ENCODE data around the gene PLEKHA4.
"Not testable (repeated sequence)": the region's sequence is repeated elsewhere in the genome, so short reads cannot be mapped to it uniquely, and the experiment has no call there.

The PLEKHA4 gene

GRCh38 chr19:48868114-48868886, at the start of gene PLEKHA4:
PLEKHA4 (minus strand) TSS chr19:48868617; CDS start chr19:48867620, 997 bp downstream.
- DNase-seq (ENCODE audit: low read depth, low spot score) = no peak

GRCh38 chr19:48918071-48918470, 49.7 kb upstream of the PLEKHA4 start:
- no peak for DNase-seq (ENCODE audit: low read depth, low spot score)

- no peak for DNase-seq (ENCODE audit: low read depth, low spot score)
Measured at GRCh38 chr19:48915757-48916156, 47.3 kb upstream of the PLEKHA4 start.

GRCh38 chr19:48914181-48914580, 45.8 kb upstream of the PLEKHA4 start:
- DNase-seq (ENCODE audit: low read depth, low spot score) = no peak

- no peak for DNase-seq (ENCODE audit: low read depth, low spot score)
Measured at GRCh38 chr19:48913114-48913889, 44.9 kb upstream of the PLEKHA4 start.

GRCh38 chr19:48910803-48911202, 42.4 kb upstream of the PLEKHA4 start:
- DNase-seq (ENCODE audit: low read depth, low spot score) = no peak

- not testable (repeated sequence) for DNase-seq (ENCODE audit: low read depth, low spot score)
Measured at GRCh38 chr19:48909424-48910077, 41.1 kb upstream of the PLEKHA4 start.

GRCh38 chr19:48907671-48908070, 39.3 kb upstream of the PLEKHA4 start:
- DNase-seq (ENCODE audit: low read depth, low spot score) = no peak

GRCh38 chr19:48906324-48906723, 37.9 kb upstream of the PLEKHA4 start:
- DNase-seq (ENCODE audit: low read depth, low spot score) = no peak

- DNase-seq (ENCODE audit: low read depth, low spot score) = no peak
Measured at GRCh38 chr19:48905664-48906063, 37.2 kb upstream of the PLEKHA4 start.

- not testable (repeated sequence) for DNase-seq (ENCODE audit: low read depth, low spot score)
Measured at GRCh38 chr19:48903788-48904187, 35.4 kb upstream of the PLEKHA4 start.

- not testable (repeated sequence) for DNase-seq (ENCODE audit: low read depth, low spot score)
Measured at GRCh38 chr19:48902291-48902690, 33.9 kb upstream of the PLEKHA4 start.

- no peak for DNase-seq (ENCODE audit: low read depth, low spot score)
Measured at GRCh38 chr19:48900477-48901406, 32.3 kb upstream of the PLEKHA4 start.

GRCh38 chr19:48899781-48900476, 31.5 kb upstream of the PLEKHA4 start, which contains the start of gene NUCB1:
NUCB1 (plus strand) TSS chr19:48900312; CDS start chr19:48900797, 485 bp downstream.
- peak; percentile 98 for DNase-seq (ENCODE audit: low read depth, low spot score)

- DNase-seq (ENCODE audit: low read depth, low spot score) = not testable (repeated sequence)
Measured at GRCh38 chr19:48899386-48899749, 31.0 kb upstream of the PLEKHA4 start.

GRCh38 chr19:48897181-48897580, 28.8 kb upstream of the PLEKHA4 start:
- no peak for DNase-seq (ENCODE audit: low read depth, low spot score)

GRCh38 chr19:48896191-48896720, 27.8 kb upstream of the PLEKHA4 start:
- DNase-seq (ENCODE audit: low read depth, low spot score) = no peak

GRCh38 chr19:48895226-48895625, 26.8 kb upstream of the PLEKHA4 start:
- DNase-seq (ENCODE audit: low read depth, low spot score) = no peak

- no peak for DNase-seq (ENCODE audit: low read depth, low spot score)
Measured at GRCh38 chr19:48890551-48890950, 22.1 kb upstream of the PLEKHA4 start.

GRCh38 chr19:48889496-48889895, 21.1 kb upstream of the PLEKHA4 start:
- DNase-seq (ENCODE audit: low read depth, low spot score) = not testable (repeated sequence)

Measured in smooth muscle cell of the brain vasculature (primary cell).